Renal pelvis (tissue), 4 donors: ENCODE data around the gene MYO7A. TPM values are rescaled to one million over a fixed set of nuclear protein-coding genes. Genes with fewer than 3 reads are reported as not detected.

Experiments
- DNase-seq: peaks from one replicate; pipeline ENCODE4 v3.0.0-alpha.2; 2013
- polyA plus RNA-seq, 3 donors: library from polyadenylated mRNA; unstranded; fragments of 120-200 nt; gene quantifications; one replicate each; pipeline ENCODE4 v1.2.1, GENCODE V29; 2013; ENCODE audit not compliant: insufficient read length in 3 of 3

The MYO7A gene
- polyA plus RNA-seq, 3 donors, result 2.9 to 4.0 (median 3.3) TPM

DNA sequence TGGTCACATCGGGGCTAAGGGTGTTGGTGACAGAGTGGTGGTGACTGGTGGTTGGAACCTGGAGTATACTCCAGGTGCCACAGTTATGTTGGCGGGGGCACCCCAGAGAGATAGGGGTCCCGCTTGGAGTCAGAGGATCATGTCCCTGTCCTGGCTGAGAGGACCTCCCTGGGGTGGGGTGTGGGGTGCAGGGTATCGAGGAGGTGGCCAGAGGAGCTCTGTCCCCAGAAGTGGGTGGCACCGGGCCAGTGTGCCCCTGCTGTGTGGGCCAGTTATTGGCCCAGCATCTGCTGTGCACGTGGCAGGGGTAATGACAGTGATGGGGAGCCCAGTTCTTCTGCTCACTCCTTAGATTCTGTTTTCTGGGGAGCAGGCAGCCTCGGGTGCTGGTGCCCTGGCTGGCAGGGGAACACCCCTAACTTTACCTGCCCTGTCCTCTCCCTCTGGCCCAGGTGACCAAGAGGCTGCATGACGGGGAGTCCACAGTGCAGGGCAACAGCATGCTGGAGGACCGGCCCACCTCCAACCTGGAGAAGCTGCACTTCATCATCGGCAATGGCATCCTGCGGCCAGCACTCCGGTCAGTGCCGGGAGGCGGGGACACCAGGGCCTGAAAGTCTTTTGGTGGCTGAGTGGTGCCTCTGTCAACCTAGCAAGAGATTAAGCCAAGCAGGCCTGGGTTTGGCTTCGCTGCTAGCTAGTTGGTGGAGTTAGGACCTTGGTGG is 56.3 kb downstream of the MYO7A start:
- no peak for DNase-seq

GRCh38 chr11:77186302-77186701 is 58.3 kb downstream of the MYO7A start:
- DNase-seq, result no peak

DNA sequence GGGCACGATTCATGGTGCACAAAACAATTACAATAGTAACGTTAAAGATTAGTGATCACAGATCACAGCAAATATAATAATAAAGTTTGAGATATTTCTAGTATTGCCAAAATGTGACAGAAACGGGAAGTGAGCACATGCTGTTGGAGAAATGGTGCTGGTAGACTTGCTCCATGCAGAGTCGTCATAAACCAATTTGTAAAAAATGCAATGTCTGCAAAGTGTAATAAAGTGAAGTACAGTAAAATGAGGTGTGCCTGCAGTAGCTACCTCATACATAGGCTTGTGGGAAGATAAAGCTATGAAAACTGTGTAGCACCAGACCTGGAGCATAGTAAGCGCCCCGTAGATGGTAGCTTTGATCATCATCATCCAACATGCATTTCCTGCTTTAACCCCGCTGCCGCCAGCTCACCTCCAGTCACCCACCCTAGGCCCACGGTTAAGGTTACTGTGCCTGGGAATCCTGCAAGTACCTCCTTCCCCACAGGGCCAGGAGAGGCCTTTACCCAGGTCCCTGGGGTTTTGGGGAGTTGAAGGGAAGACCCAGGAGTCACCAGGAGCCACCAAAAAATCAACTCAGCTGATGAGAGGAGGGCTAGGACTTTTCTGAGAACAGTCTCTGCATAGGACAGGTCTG is 59.2 kb downstream of the MYO7A start:
- no peak for DNase-seq

DNA sequence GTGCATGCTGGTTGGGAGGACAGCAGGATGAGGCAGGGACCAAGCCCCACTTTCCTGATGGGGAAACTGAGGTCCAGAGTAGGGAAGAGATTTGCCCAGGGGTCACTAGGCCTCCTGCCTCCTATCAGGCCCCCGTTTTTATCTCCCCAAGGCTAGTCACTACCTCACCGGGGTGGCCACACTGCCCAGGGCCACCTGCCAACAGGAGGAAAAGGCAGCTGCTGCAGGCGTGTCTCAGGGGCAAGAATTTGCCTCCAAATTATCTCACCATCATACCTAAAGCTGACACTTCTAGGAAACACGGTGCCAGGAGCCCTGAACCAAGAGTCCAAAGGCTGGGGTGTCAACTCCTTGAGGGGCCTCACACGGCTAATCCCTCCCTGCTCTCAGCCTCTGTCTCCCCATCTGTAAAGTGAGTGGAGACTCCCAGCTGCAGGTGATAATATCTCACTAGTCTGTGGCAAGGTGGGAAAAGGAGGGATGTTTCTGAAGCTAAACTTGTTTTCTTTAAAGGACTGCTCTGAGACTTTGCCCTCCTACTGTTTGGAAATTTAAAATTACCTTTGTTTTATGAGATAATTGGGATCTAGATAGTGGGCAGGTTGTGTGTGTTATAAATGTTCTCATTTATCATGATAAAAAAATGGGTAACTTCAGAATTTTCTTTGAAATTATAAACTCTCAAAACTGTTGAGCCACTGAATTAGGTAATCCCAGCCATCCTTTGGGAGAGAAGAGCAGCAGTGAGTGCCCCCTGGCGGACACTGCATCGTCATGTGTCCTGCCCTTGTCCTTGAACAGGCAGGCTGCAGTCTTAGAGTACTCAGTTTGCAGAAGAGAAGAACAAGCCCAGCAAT is 60.0 kb downstream of the MYO7A start:
- peak; percentile 78 for DNase-seq

DNA sequence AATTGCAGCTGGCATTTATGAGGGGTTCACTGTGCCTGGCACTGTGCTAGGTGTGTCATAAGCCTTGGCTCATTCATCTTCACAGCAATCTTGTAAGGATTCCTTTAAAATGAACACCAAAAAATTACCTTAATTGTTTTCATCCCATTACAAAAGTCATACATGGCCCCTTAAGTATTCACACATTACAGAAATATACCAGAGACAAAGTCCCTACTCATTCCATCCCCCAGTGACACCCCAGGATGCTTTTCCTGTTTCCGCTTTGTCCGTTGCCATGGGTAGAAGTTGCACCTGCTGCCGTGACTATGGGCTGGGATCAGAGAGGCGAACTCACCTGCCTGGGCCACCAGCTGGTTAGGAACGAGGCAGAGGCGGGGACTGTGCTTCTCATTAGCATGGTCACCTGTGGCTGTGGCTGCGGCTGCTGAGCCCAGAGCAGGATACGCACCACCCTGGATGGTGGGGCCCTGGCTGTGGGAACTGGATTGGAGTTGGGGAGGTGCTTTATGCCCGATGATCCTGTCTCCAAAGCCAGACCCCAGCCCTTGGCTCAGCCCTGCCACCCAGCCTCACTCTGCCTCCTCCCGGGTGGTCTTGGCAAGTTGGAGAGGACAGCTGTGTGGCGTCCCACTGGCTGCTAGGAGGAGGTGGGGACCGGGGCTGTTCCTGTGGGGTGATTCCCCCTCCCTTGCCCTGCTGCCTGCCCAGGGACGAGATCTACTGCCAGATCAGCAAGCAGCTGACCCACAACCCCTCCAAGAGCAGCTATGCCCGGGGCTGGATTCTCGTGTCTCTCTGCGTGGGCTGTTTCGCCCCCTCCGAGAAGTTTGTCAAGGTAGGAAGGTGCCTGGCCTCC is 60.8 kb downstream of the MYO7A start:
- DNase-seq, result no peak

GRCh38 chr11:77189588-77190210 is 61.7 kb downstream of the MYO7A start:
- DNase-seq, result no peak

GRCh38 chr11:77190331-77191075 is 62.5 kb downstream of the MYO7A start:
- DNase-seq, result no peak

DNA sequence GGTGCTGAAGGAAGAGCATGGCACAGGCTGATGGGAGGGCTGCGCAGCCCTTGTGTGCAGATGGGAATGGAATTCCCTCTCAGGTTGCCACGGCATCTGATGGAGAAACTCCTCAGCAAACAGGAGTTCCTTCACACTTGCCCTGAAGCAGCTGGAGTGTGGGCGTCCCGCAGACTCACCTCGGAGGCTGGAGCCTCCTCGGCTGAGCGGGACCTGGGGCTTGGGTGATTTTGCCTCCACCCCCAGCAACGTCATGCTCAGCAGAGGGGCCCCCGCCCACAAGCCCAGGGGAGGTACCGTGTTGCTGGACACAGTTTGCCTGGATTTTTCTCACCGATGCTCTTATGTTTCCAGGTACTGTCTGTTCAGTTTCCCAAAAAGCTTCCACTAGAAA is 63.4 kb downstream of the MYO7A start:
- no peak for DNase-seq

GRCh38 chr11:77191823-77192495 is 63.9 kb downstream of the MYO7A start:
- DNase-seq, result peak; percentile 84

DNA sequence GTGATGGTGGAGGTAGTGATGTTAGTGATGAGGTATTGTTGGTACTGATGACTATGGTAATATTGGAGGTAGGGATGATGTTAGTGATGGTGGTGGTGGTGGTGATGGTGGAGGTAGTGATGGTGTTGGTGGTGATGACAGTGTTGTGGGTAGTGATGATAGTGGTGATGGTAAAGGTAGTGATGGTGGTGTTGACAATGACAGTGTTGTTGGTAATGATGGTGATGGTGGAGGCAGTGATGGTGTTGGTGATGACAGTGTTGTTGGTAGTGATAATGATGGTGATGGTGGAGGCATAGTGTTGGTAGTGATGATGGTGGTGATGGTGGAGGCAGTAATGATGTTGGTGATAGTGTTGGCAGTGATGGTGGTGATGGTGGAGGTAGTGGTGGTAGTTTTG is 65.1 kb downstream of the MYO7A start:
- no peak for DNase-seq

- DNase-seq, result no peak
Observed at GRCh38 chr11:77193911-77194830, 66.1 kb downstream of the MYO7A start.

DNA sequence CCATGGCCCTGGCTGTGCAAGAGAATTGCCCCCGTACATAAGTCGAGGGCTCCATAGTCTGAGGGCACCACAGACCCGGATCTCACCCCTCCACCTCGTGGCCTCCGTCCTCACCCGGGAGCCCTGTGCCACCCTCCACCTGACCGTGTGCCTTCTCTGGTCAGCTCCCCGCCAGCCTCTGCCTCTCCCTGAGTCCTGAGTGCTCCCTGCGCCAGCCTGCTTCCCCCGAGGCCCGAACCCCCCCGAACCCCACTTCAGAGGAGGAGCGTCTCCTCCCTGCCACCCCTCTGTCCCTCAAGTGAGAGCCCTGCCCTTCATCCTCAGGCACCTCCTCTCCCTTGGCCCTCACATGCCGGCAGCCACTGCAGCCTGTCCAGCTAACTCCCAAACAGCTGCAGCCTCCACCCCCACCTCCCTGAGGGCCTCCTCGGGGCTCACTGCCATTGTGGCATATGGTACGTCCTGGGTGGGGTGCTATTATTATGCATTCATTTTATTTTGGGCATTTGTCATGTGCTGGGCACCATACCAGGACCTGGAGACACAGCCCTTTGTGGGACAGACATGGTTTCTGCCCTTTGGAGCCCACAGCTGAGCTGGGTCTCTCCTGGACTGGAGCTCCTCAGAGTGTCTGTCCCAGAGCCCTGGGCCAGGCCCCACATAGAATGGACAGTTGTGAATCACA is 67.2 kb downstream of the MYO7A start:
- no peak for DNase-seq

- DNase-seq, result no peak
Observed at GRCh38 chr11:77196961-77197360, 68.9 kb downstream of the MYO7A start.

GRCh38 chr11:77197626-77198320 is 69.7 kb downstream of the MYO7A start:
- DNase-seq, result no peak

- no peak for DNase-seq
Observed at GRCh38 chr11:77198440-77198849, 70.4 kb downstream of the MYO7A start.

DNA sequence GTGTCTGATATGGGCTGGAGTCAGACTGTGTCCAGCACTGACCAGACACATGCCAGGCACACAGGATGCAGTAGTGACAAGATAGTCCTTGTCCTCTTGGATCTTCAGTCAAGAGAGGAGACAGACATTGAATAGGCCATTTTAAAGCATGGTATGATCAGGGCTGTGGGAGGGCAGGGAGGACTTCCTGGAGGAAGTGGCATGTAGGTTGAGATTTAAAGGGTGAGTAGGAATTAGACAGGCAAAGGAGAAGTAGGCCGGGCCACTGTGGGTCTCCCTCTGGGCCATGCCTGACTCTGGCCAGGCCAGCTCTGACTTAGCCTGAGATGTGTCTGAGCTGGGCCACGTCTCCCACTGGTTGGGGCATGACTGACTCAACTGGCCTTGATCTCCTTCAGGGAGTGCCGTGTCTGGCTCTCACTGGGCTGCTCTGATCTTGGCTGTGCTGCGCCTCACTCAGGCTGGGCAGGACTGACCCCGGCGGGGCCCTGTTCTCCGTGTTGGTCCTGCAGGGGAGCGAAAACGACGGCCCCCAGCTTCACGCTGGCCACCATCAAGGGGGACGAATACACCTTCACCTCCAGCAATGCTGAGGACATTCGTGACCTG is 71.2 kb downstream of the MYO7A start:
- DNase-seq, result no peak
